Keratinocyte (primary cell): ENCODE data around the gene KRT4. TPM values are rescaled to one million over a fixed set of nuclear protein-coding genes. Genes with fewer than 3 reads are reported as not detected.

Experiments
- DNase-seq: peaks from one replicate; pipeline ENCODE4 v3.0.0-alpha.2; 2011; ENCODE audit warnings: low read depth, missing footprints, low spot score
- FAIRE-seq: peaks from 2 replicates; lab custom pipeline; 2011; peaks lifted over from hg19 to GRCh38; lab: Jason Lieb, UNC
- H2AFZ ChIP-seq: 2 replicates; pipeline ENCODE4 v1.6.0; 2012; ENCODE audit warnings: low read length, control low read depth, inconsistent platforms; ENCODE audit not compliant: control insufficient read depth
- H3K27ac ChIP-seq: 2 replicates; pipeline ENCODE4 v1.5.1; 2011; ENCODE audit warnings: low read length; ENCODE audit not compliant: control insufficient read depth, insufficient read depth
- H3K27me3 ChIP-seq: 3 replicates; pipeline ENCODE4 v1.6.0; 2011; ENCODE audit warnings: low read length; ENCODE audit not compliant: control insufficient read depth, insufficient read depth; ENCODE audit errors: extremely low read depth
- H3K36me3 ChIP-seq, 2 experiments: 2 replicates in 1 of 2; 3 replicates in 1 of 2; pipeline ENCODE4 v1.5.1; 2011; ENCODE audit warnings: low read length in 2 of 2, mild to moderate bottlenecking in 1 of 2; ENCODE audit not compliant: control insufficient read depth in 2 of 2, insufficient read depth in 2 of 2; ENCODE audit errors: extremely low read depth in 1 of 2
- H3K4me1 ChIP-seq: 3 replicates; pipeline ENCODE4 v1.5.1; 2011; ENCODE audit warnings: low read length; ENCODE audit not compliant: control insufficient read depth, insufficient read depth; ENCODE audit errors: extremely low read depth
- H3K4me2 ChIP-seq: 3 replicates; pipeline ENCODE4 v1.6.0; 2011; ENCODE audit warnings: low read depth, low read length; ENCODE audit not compliant: control insufficient read depth, insufficient read depth; ENCODE audit errors: extremely low read depth
- H3K4me3 ChIP-seq, 3 experiments: fragments of 200-600 bp in 1 of 3; sonication (generic) in 1 of 3; 2 replicates in 2 of 3; 3 replicates in 1 of 3; pipeline ENCODE4 v1.5.1; 2011 to 2016; ENCODE audit warnings: low read length in 3 of 3, mild to moderate bottlenecking in 3 of 3, control low read depth in 2 of 3, inconsistent platforms in 1 of 3, low read depth in 1 of 3, mixed read lengths in 1 of 3, mixed run types in 1 of 3, moderate library complexity in 1 of 3; ENCODE audit not compliant: control insufficient read depth in 2 of 3, insufficient read depth in 2 of 3; ENCODE audit errors: extremely low read depth in 1 of 3
- H3K79me2 ChIP-seq: 2 replicates; pipeline ENCODE4 v1.6.0; 2012; ENCODE audit warnings: low read length; ENCODE audit not compliant: control insufficient read depth, insufficient read depth
- H3K9ac ChIP-seq: 3 replicates; pipeline ENCODE4 v1.6.0; 2011; ENCODE audit warnings: low read length; ENCODE audit not compliant: control insufficient read depth, insufficient read depth; ENCODE audit errors: extremely low read depth
- H3K9me1 ChIP-seq: 3 replicates; pipeline ENCODE4 v1.6.0; 2011; ENCODE audit warnings: low read length; ENCODE audit not compliant: control insufficient read depth, insufficient read depth; ENCODE audit errors: extremely low read depth
- H3K9me3 ChIP-seq: 2 replicates; pipeline ENCODE4 v1.5.1; 2012; ENCODE audit warnings: low read depth, low read length; ENCODE audit not compliant: control insufficient read depth
- H4K20me1 ChIP-seq: 3 replicates; pipeline ENCODE4 v1.6.0; 2011; ENCODE audit warnings: low read length; ENCODE audit not compliant: control insufficient read depth, insufficient read depth; ENCODE audit errors: extremely low read depth
- EZH2 ChIP-seq: IDR thresholded peaks from one replicate; pipeline ENCODE4 v1.6.1; 2012; ENCODE audit warnings: inconsistent platforms, mild to moderate bottlenecking, low read length, moderate library complexity
- dilution Hi-C: fragments of 300-500 bp; cut with MboI; formaldehyde crosslinking; loops from one replicate; pipeline ENCODE4 v1.7.0; 2020; ENCODE audit warnings: low sequenced_read_pairs; ENCODE audit not compliant: extremely low pct_ligation_motif_present
- polyA plus RNA-seq, 5 experiments: library from polyadenylated mRNA; depleted of rRNA in 3 of 5; stranded (reverse) in 3 of 5; stranded (forward) in 1 of 5; unstranded in 1 of 5; fragments of >200 nt; gene quantifications; 1 replicate in 1 of 5; 2 replicates in 3 of 5; 3 replicates in 1 of 5; pipeline versions ENCODE4 v1.2.1 to v1.2.3, GENCODE V29; 2011 to 2012; ENCODE audit warnings: missing spikeins in 2 of 5, low read depth in 1 of 5, low replicate concordance in 1 of 5
- TF ChIP-seq, protein P1 (sequence below), 3 experiments: IDR thresholded peaks in 1 of 3; conservative IDR thresholded peaks in 1 of 3; optimal IDR thresholded peaks in 1 of 3; 2 replicates in 2 of 3; 3 replicates in 1 of 3; pipeline versions ENCODE3 to v1.5.1; 2011; ENCODE audit warnings: low read length in 3 of 3, mild to moderate bottlenecking in 3 of 3, moderate library complexity in 2 of 3, control low read depth in 1 of 3, inconsistent platforms in 1 of 3; ENCODE audit not compliant: insufficient read depth in 2 of 3; ENCODE audit errors: extremely low read depth in 1 of 3

KRT4 gene
- polyA plus RNA-seq, 1 donor (not counting 4 experiments of a cell fraction or from before 2014, with no cell fraction given), result 2.0 TPM

GRCh38 chr12:52839436-52840105 lies 25.7 kb upstream of the KRT4 start:
- DNase-seq (no peak), FAIRE-seq (no peak)
- H3K36me3 ChIP-seq, result no peaks in the 10 kb centered on the region
- peaks cover 16% of the 10 kb centered on the region for H3K27me3 ChIP-seq
- H4K20me1 ChIP-seq, result no peaks in the 10 kb centered on the region
- H3K27ac ChIP-seq, result no peak overlapping the region
- H3K9me3 ChIP-seq, result no peaks in the 10 kb centered on the region
- dilution Hi-C loops, result no loop called here
- peaks cover 17% of the 10 kb centered on the region for H3K4me1 ChIP-seq
- no peak overlapping the region for H3K9ac ChIP-seq
- no peak overlapping the region for H2AFZ ChIP-seq
- no peaks in the 10 kb centered on the region for H3K79me2 ChIP-seq
- no peak overlapping the region for H3K4me3 ChIP-seq
- H3K9me1 ChIP-seq, result no peaks in the 10 kb centered on the region
- no peak for TF ChIP-seq EZH2
- TF ChIP-seq, protein P1, sequence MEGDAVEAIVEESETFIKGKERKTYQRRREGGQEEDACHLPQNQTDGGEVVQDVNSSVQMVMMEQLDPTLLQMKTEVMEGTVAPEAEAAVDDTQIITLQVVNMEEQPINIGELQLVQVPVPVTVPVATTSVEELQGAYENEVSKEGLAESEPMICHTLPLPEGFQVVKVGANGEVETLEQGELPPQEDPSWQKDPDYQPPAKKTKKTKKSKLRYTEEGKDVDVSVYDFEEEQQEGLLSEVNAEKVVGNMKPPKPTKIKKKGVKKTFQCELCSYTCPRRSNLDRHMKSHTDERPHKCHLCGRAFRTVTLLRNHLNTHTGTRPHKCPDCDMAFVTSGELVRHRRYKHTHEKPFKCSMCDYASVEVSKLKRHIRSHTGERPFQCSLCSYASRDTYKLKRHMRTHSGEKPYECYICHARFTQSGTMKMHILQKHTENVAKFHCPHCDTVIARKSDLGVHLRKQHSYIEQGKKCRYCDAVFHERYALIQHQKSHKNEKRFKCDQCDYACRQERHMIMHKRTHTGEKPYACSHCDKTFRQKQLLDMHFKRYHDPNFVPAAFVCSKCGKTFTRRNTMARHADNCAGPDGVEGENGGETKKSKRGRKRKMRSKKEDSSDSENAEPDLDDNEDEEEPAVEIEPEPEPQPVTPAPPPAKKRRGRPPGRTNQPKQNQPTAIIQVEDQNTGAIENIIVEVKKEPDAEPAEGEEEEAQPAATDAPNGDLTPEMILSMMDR (optimal IDR thresholded peaks at IDR 0.05 in 1 of 3, IDR thresholded peaks at IDR 0.05 in 1 of 3, conservative IDR thresholded peaks at IDR 0.05 in 1 of 3; ENCODE audit: extremely low read depth in 1 of 3, insufficient read depth in 2 of 3, low read length in 3 of 3), result no peak
- no peak overlapping the region for H3K4me2 ChIP-seq

DNA sequence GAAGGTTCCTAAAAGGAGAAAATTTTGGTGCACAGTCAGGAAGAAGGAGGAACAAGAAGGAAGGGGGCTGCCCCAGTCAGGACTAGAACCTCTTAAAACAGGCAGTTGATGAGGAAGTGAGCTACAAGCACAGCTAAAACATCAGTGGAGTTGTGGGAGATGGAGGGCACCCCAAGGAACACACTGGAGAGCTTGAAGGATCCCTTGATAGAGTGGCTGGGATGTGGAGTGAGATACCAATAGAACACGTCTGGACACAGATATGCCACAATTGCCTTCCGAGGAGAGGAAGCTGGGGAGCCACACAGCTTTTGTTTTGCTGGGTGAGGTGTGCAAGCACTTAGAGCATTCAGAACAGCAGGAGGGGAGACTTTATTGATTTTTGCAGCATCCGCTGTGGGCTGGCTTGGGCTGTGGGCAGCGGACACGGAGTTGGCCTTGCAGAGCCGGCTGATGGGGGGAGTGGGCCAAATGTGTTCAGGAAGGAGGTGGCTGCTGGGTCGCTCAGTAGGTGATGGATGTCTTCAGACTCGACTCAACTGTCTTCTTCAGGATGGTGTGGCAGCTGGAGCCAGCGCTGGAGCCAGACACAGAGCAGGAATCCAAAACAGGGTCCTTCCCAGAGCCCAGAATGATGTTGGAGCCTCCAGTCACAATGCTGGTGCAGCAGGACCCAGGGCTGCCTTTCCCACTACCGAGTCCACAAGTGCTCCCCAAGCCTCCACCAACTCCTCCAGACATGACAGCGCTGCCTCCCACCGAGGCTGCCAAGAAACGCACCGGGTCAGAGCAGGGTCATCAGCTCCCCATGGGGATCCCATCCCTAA lies 24.9 kb upstream of the KRT4 start:
- no peak for FAIRE-seq
- dilution Hi-C loops, result no loop called here

More for the DNA sequence above, 24.9 kb upstream of the KRT4 start:
- TF ChIP-seq, protein P1 (optimal IDR thresholded peaks at IDR 0.05 in 1 of 3, IDR thresholded peaks at IDR 0.05 in 1 of 3, conservative IDR thresholded peaks at IDR 0.05 in 1 of 3; ENCODE audit: extremely low read depth in 1 of 3, insufficient read depth in 2 of 3, low read length in 3 of 3), result no peak
- TF ChIP-seq EZH2, result no peak
- Histone ChIP-seq H3K27me3 (peaks cover 10% of the 10 kb centered on the region), H3K9me1 (no peaks in the 10 kb centered on the region), H4K20me1 (no peaks in the 10 kb centered on the region), H3K4me3 (no peak overlapping the region), H3K4me1 (peaks cover 17% of the 10 kb centered on the region), H2AFZ (no peak overlapping the region), H3K27ac (no peak overlapping the region), H3K79me2 (no peaks in the 10 kb centered on the region), H3K9me3 (no peaks in the 10 kb centered on the region), H3K4me2 (no peak overlapping the region), H3K9ac (no peak overlapping the region), H3K36me3 (no peaks in the 10 kb centered on the region)
- DNase-seq, result no peak
